ENCODE data around the gene STXBP6. TPM values are rescaled to one million over a fixed set of nuclear protein-coding genes. Genes with fewer than 3 reads are reported as not detected.

Gene STXBP6
- total RNA-seq, 2 experiments from 2014 or later = not detected

GRCh38 chr14:25055005-25055404 is 5.1 kb upstream of the STXBP6 start:
- CTCF ChIA-PET = no interaction called here

GRCh38 chr14:25053585-25053984 is 3.6 kb upstream of the STXBP6 start:
- intact Hi-C loops (cut with DNase I, micrococcal nuclease) = no loop called here
- Histone ChIP-seq H3K4me3 (ENCODE audit: low read length) (no peak overlapping the region), H3K27ac (ENCODE audit: low read depth in 1 of 2, low read length in 2 of 2) (no peak overlapping the region), H3K36me3 (ENCODE audit: insufficient read depth, low read length) (no peaks in the 10 kb centered on the region), H3K4me1 (ENCODE audit: insufficient read depth, low read length) (peaks cover 6% of the 10 kb centered on the region), H3K27me3 (ENCODE audit: control insufficient read depth in 1 of 2, insufficient read depth in 2 of 2, low read length in 2 of 2) (peaks cover 38 to 43% of the 10 kb centered on the region in 2 experiments), H3K9me3 (ENCODE audit: control insufficient read depth in 1 of 2, insufficient read depth in 1 of 2, low read length in 2 of 2) (peaks cover 0 to 7% of the 10 kb centered on the region in 2 experiments)
- no peaks in the 10 kb centered on the region for H3K36me3 Mint-ChIP-seq (ENCODE audit: low read depth)
- POLR2A ChIA-PET = no interaction called here
- DNase-seq (no peak), ATAC-seq (ENCODE audit: poor library complexity) (no peak)
- CTCF ChIA-PET = no interaction called here
- H3K27ac Mint-ChIP-seq = no peak overlapping the region
- no peak overlapping the region for H3K4me3 Mint-ChIP-seq
- H3K27me3 Mint-ChIP-seq = peaks cover 61% of the 10 kb centered on the region
- H3K4me1 Mint-ChIP-seq (ENCODE audit: low read depth) = peaks cover 5% of the 10 kb centered on the region
- no peaks in the 10 kb centered on the region for H3K9me3 Mint-ChIP-seq
- no peak for TF ChIP-seq CTCF (IDR thresholded peaks at IDR 0.05)

More at GRCh38 chr14:25055005-25055404, 5.1 kb upstream of the STXBP6 start:
- H3K9me3 Mint-ChIP-seq = no peaks in the 10 kb centered on the region
- Histone ChIP-seq H3K9me3 (ENCODE audit: control insufficient read depth in 1 of 2, insufficient read depth in 1 of 2, low read length in 2 of 2) (no peaks in the 10 kb centered on the region), H3K4me1 (ENCODE audit: insufficient read depth, low read length) (no peaks in the 10 kb centered on the region), H3K27ac (ENCODE audit: low read depth in 1 of 2, low read length in 2 of 2) (no peak overlapping the region), H3K4me3 (ENCODE audit: low read length) (no peak overlapping the region), H3K36me3 (ENCODE audit: insufficient read depth, low read length) (no peaks in the 10 kb centered on the region), H3K27me3 (ENCODE audit: control insufficient read depth in 1 of 2, insufficient read depth in 2 of 2, low read length in 2 of 2) (peaks cover 27 to 34% of the 10 kb centered on the region in 2 experiments)
- no peak for TF ChIP-seq CTCF (IDR thresholded peaks at IDR 0.05)
- ATAC-seq (ENCODE audit: poor library complexity) (no peak), DNase-seq (no peak)
- H3K27ac Mint-ChIP-seq = no peak overlapping the region
- intact Hi-C loops (cut with DNase I, micrococcal nuclease) = no loop called here
- H3K4me1 Mint-ChIP-seq (ENCODE audit: low read depth) = peaks cover 5% of the 10 kb centered on the region
- H3K36me3 Mint-ChIP-seq (ENCODE audit: low read depth) = no peaks in the 10 kb centered on the region
- peaks cover 60% of the 10 kb centered on the region for H3K27me3 Mint-ChIP-seq
- no peak overlapping the region for H3K4me3 Mint-ChIP-seq
- POLR2A ChIA-PET = no interaction called here

- Mint-ChIP-seq H3K9me3 (no peaks in the 10 kb centered on the region), H3K4me1 (ENCODE audit: low read depth) (peaks cover 5% of the 10 kb centered on the region), H3K27ac (no peak overlapping the region), H3K4me3 (no peak overlapping the region), H3K36me3 (ENCODE audit: low read depth) (no peaks in the 10 kb centered on the region), H3K27me3 (peaks cover 67% of the 10 kb centered on the region)
- ChIA-PET CTCF (no interaction called here), POLR2A (no interaction called here)
- H3K4me1 ChIP-seq (ENCODE audit: insufficient read depth, low read length) = peaks cover 6% of the 10 kb centered on the region
- no peak overlapping the region for H3K4me3 ChIP-seq (ENCODE audit: low read length)
- H3K27ac ChIP-seq (ENCODE audit: low read depth in 1 of 2, low read length in 2 of 2) = no peak overlapping the region
- no peak for DNase-seq
- no peaks in the 10 kb centered on the region for H3K36me3 ChIP-seq (ENCODE audit: insufficient read depth, low read length)
- no peak for ATAC-seq (ENCODE audit: poor library complexity)
- H3K9me3 ChIP-seq (ENCODE audit: control insufficient read depth in 1 of 2, insufficient read depth in 1 of 2, low read length in 2 of 2) = peaks cover 0 to 7% of the 10 kb centered on the region in 2 experiments
- intact Hi-C loops (cut with DNase I, micrococcal nuclease) = no loop called here
- TF ChIP-seq CTCF (IDR thresholded peaks at IDR 0.05) = no peak
- H3K27me3 ChIP-seq (ENCODE audit: control insufficient read depth in 1 of 2, insufficient read depth in 2 of 2, low read length in 2 of 2) = peaks cover 43 to 49% of the 10 kb centered on the region in 2 experiments
Observed at GRCh38 chr14:25052921-25053320, 3.0 kb upstream of the STXBP6 start.

Data from CD4-positive, alpha-beta T cell (primary cell).